NT2/D1 (cell line): ENCODE measurements around the gene KCNK2.

ENCODE experiments used
- DNase-seq: peaks from one replicate; pipeline ENCODE4 v3.0.0-alpha.2; 2011; ENCODE audit warnings: low read depth, low spot score
- H3K27me3 ChIP-seq: 2 replicates; pipeline ENCODE4 v1.6.0; 2011; ENCODE audit warnings: mild to moderate bottlenecking; ENCODE audit not compliant: insufficient read length, insufficient read depth
- H3K36me3 ChIP-seq: 2 replicates; pipeline ENCODE4 v1.6.1; 2011; ENCODE audit warnings: mild to moderate bottlenecking, low read length, mixed read lengths; ENCODE audit not compliant: insufficient read depth, insufficient read length
- H3K4me1 ChIP-seq: 2 replicates; pipeline ENCODE4 v1.5.1; 2011; ENCODE audit not compliant: insufficient read depth, insufficient read length
- H3K4me3 ChIP-seq: 2 replicates; pipeline ENCODE4 v1.5.1; 2011; ENCODE audit warnings: low read depth; ENCODE audit not compliant: insufficient read length
- H3K9ac ChIP-seq: 2 replicates; pipeline ENCODE4 v1.6.0; 2011; ENCODE audit warnings: low read depth; ENCODE audit not compliant: insufficient read length
- H3K9me3 ChIP-seq: 2 replicates; pipeline ENCODE4 v1.5.1; 2011; ENCODE audit warnings: mild to moderate bottlenecking, low read length; ENCODE audit not compliant: insufficient read depth
- SUZ12 ChIP-seq: IDR thresholded peaks from 2 replicates; pipeline ENCODE4 v1.6.1; 2011; ENCODE audit not compliant: insufficient read length, insufficient read depth; ENCODE audit errors: extremely low read depth
- YY1 ChIP-seq: IDR thresholded peaks from 2 replicates; pipeline ENCODE4 v1.6.1; 2011; ENCODE audit not compliant: insufficient read length, insufficient read depth
- ZNF274 ChIP-seq: IDR thresholded peaks from 2 replicates; pipeline ENCODE4 v1.6.1; 2011; ENCODE audit warnings: mild to moderate bottlenecking, low read depth, low read length

The KCNK2 gene

DNA sequence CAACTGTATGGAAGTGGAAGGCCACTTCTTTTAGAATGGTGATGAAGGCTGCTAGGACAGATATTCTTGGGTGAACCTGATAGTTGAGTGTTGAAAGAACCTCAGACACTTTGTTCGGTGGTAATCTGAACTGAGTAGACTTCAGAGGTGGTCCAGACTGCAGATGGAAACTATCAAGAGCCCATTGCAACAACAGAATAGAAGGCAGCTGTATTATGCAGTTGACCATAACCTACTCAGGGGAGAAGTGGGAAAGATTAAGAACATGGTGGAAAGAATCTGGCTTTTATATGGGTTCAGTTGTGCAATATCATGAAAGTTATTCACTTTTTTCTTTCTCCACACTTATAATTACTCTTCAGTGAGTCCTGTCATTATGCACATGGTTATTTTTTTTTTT is 194.0 kb downstream of the KCNK2 start:
- DNase-seq = no peak
- H3K27me3 ChIP-seq = no peaks in the 10 kb centered on the region
- H3K9ac ChIP-seq = no peak overlapping the region
- no peak overlapping the region for H3K4me3 ChIP-seq
- no peak for TF ChIP-seq SUZ12
- TF ChIP-seq ZNF274 = no peak
- no peak for TF ChIP-seq YY1
- H3K4me1 ChIP-seq = no peaks in the 10 kb centered on the region
- H3K36me3 ChIP-seq = no peaks in the 10 kb centered on the region
- no peaks in the 10 kb centered on the region for H3K9me3 ChIP-seq

DNA sequence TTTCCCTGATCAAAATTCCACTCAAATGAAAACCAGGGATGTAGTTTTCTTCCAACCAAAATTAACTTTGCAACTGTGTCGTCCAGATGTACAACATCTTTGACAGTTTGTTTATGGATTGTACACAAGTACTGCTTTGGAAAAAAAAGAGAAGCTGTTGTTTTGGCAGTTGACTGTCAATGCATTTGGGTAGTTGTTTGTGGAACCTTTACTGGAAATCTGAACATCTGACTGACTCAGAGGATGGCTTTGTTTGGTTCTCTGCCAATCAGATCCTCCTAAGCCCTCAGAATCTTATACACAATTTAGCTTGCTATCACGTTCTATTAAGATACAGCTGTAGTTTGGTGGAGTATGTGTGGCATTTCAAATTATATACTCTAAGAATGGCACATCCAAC is 195.0 kb downstream of the KCNK2 start:
- Histone ChIP-seq H3K36me3 (no peaks in the 10 kb centered on the region), H3K27me3 (no peaks in the 10 kb centered on the region), H3K9ac (no peak overlapping the region), H3K4me1 (no peaks in the 10 kb centered on the region), H3K9me3 (no peaks in the 10 kb centered on the region), H3K4me3 (no peak overlapping the region)
- no peak for DNase-seq
- TF ChIP-seq ZNF274 (no peak), SUZ12 (no peak), YY1 (no peak)

DNA sequence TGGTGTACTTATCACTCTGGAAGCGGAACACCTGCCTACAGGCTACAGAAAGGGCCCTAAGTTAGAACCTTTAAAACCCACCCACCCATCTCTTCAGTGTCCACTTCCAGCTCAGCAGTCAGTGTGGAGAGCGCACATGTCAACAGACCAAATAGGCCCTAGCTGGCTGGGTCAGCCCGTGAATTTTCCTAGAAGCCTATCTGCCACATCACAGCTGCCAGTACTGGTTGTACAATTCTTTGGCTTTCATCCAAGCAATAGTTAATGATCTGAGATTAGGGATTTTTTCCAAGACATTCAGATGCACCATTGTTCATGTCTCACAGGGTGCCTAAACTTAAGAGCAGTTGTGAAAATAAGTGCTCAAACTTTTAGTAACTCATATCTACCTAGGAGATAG is 197.1 kb downstream of the KCNK2 start:
- Histone ChIP-seq H3K27me3 (no peaks in the 10 kb centered on the region), H3K4me3 (no peak overlapping the region), H3K36me3 (no peaks in the 10 kb centered on the region), H3K9ac (no peak overlapping the region), H3K4me1 (no peaks in the 10 kb centered on the region), H3K9me3 (no peaks in the 10 kb centered on the region)
- no peak for DNase-seq
- no peak for TF ChIP-seq ZNF274

DNA sequence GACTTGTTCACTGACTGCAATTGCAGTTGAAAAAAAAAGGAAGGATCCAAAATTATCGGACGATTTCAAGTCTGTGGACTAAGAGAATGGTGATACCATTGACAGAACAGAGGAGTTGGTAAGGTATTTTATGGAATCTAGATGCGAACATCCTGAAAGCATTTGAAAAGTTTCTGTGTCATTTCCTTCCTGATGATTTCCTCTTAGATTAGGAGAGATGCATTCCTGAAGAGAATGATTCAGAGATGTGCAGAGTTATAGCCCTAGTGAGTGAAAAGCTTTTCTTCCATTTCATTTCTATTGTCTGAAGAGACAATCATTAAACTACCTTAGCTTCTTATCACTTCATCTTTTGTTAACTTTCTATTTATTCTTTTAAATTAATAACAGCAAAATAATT is 200.0 kb downstream of the KCNK2 start:
- H3K4me1 ChIP-seq = no peaks in the 10 kb centered on the region
- no peaks in the 10 kb centered on the region for H3K9me3 ChIP-seq
- DNase-seq = no peak
- no peaks in the 10 kb centered on the region for H3K36me3 ChIP-seq
- H3K4me3 ChIP-seq = no peak overlapping the region
- no peaks in the 10 kb centered on the region for H3K27me3 ChIP-seq
- TF ChIP-seq YY1 = no peak
- no peak for TF ChIP-seq SUZ12
- no peak for TF ChIP-seq ZNF274
- no peak overlapping the region for H3K9ac ChIP-seq

DNA sequence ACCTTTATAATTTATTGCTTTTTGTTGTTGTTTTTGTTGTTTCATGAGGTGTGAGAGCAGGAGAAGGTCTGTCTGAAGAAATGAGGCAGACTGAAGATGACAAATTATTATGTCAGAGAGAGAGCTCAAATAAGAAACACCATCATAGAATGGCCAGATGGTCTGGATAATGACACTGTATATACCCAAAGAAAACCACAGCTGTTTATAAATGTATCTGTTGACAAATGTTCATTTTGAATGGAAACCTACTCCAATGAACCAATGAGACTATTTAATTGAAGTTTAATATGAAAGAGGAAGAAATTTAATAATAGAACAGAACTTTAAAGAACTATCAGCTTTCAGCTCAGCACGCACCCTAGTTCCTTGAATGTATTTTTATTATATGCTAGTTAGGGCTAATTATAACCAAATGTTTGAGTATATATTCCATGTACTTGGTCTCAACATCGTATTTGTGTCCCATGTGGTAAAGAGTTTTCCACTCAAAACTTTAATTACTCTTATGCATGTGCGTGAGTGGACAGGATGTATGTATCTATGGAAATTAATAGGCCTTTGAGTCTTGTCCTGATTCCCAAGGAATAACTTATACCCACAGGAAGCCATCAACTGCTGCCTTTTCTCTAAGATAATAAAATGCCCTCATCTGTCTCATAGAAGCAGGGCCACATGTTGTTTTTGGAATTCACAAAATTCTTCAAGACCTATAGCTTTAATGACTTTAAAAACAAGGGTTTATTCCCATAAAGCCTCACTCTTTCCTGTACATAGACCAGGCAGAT is 202.7 kb downstream of the KCNK2 start:
- no peaks in the 10 kb centered on the region for H3K27me3 ChIP-seq
- DNase-seq = no peak
- TF ChIP-seq ZNF274 = no peak
- no peak for TF ChIP-seq YY1
- H3K4me1 ChIP-seq = no peaks in the 10 kb centered on the region
- no peaks in the 10 kb centered on the region for H3K9me3 ChIP-seq
- no peak overlapping the region for H3K4me3 ChIP-seq
- no peak overlapping the region for H3K9ac ChIP-seq
- H3K36me3 ChIP-seq = no peaks in the 10 kb centered on the region
